Fibroblast of the aortic adventitia (primary cell): Measurements from ENCODE around the gene NRN1L. TPM values are rescaled to one million over a fixed set of nuclear protein-coding genes. Genes with fewer than 3 reads are reported as not detected.
A peak's percentile ranks its signal among the peaks of the same experiment; 100 is the strongest.

Experiments used
- DNase-seq: peaks from one replicate; pipeline ENCODE4 v3.0.0-alpha.2; 2010; ENCODE audit warnings: low read depth
- H3K4me3 ChIP-seq: 2 replicates; pipeline ENCODE4 v1.5.1; 2011; ENCODE audit warnings: low read depth, mild to moderate bottlenecking, control low read depth, low read length, moderate library complexity
- total RNA-seq: library from RNA; depleted of rRNA; stranded (reverse); fragments of >200 nt; gene quantifications from 2 replicates; pipeline ENCODE4 v1.2.3, GENCODE V29; 2012; ENCODE audit warnings: low replicate concordance
- TF ChIP-seq, protein P1 (sequence below): IDR thresholded peaks from 2 replicates; pipeline ENCODE4 v1.5.1; 2011; ENCODE audit warnings: mild to moderate bottlenecking, low read length, control low read depth, inconsistent platforms; ENCODE audit not compliant: insufficient read depth

Gene NRN1L
- total RNA-seq, 1 donor, result not detected

DNA sequence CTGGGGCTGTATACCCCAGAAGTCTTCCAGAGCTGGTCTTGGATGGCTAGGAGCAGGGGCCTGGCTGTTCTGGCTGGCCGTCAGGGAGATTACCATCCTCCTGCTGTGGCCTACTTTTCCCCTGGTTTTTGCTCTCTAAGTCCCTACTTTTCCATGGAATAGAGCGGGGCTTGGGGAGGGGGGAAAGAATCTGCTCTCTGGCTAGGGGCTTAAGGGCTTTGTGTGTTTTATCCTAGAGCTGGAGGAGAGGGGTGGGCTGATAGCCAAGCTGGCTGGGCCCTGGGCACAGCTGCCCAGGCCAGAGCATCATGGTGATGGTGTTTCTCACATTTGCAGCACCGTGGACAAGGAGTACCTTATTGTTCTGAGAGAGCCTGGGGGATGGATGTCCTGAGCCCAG lies 3.6 kb downstream of the NRN1L start:
- no peak for DNase-seq
- no peak overlapping the region for H3K4me3 ChIP-seq
- TF ChIP-seq, protein P1, sequence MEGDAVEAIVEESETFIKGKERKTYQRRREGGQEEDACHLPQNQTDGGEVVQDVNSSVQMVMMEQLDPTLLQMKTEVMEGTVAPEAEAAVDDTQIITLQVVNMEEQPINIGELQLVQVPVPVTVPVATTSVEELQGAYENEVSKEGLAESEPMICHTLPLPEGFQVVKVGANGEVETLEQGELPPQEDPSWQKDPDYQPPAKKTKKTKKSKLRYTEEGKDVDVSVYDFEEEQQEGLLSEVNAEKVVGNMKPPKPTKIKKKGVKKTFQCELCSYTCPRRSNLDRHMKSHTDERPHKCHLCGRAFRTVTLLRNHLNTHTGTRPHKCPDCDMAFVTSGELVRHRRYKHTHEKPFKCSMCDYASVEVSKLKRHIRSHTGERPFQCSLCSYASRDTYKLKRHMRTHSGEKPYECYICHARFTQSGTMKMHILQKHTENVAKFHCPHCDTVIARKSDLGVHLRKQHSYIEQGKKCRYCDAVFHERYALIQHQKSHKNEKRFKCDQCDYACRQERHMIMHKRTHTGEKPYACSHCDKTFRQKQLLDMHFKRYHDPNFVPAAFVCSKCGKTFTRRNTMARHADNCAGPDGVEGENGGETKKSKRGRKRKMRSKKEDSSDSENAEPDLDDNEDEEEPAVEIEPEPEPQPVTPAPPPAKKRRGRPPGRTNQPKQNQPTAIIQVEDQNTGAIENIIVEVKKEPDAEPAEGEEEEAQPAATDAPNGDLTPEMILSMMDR, result no peak

DNA sequence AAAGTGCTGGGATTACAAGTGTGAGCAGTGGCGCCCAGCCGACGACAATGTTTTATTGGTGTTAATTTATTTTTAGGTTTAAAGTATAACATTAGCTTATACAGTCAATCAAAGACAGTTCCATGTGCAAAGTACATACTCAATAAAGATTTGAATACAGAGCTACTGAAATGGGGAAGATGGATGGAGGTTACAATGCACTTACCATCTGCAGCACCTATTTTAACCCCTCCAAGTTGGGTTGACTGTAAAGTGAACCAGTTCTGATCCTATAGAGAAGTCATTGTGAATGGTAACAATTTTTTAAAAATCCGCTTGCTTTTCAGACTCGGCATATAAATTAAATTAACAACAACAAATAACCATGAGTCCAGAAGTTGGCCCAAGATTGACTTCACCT lies 7.7 kb downstream of the NRN1L start:
- TF ChIP-seq, protein P1, result no peak
- no peak for DNase-seq

DNA sequence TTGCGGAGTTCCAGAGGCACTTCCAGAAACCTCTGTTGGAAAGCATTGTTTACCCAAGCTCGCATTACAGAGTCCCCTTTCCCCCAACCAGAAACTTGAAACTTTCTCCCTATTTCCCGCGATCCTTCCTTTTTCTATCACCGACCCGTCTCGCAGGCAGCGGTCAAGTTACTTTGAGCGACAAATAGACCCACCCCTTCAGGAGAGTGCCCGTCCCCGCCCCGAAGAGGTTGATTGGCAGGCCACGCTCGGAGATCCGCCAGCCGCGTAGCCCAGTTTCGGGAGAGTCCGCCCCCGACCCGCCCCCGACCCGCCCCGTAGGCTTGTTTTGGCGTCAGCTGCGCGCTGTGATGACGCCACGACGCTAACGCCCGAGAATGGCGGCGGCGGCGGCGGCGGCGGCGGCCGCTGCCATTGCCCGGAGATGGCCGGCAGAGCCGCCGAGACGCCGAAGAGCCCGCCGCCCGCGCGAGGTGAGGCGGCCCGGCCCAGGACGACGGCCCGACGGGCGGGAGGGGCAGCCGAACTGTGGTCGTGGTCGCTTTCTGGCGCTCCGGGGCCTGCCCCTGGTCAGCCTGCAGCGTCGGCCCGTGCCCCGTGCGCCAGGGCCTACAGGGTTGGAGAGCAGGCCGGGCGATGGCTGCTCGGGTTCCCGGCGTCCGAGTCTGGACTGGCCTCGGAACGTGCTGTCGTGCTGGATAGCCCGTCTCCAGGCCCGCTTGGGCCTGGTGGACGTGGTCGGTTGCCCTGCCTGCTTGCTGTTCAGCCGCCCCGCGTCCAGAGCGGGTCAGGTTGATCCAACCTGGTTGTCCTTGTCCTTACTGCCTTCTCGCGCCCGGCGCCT lies 8.4 kb downstream of the NRN1L start, which contains the start of gene PSKH1:
TSS of gene PSKH1 (plus strand) at position 356 of the 844 bp plus-strand sequence. CDS start 15,496 bp downstream, outside the sequence.
- TF ChIP-seq, protein P1, result no peak
- peak; percentile 91 for DNase-seq
- H3K4me3 ChIP-seq, result peak within 1 kb of the TSS; percentile 92

More for the DNA sequence above, 7.7 kb downstream of the NRN1L start:
- H3K4me3 ChIP-seq, result peak overlapping the region; percentile 63

DNA sequence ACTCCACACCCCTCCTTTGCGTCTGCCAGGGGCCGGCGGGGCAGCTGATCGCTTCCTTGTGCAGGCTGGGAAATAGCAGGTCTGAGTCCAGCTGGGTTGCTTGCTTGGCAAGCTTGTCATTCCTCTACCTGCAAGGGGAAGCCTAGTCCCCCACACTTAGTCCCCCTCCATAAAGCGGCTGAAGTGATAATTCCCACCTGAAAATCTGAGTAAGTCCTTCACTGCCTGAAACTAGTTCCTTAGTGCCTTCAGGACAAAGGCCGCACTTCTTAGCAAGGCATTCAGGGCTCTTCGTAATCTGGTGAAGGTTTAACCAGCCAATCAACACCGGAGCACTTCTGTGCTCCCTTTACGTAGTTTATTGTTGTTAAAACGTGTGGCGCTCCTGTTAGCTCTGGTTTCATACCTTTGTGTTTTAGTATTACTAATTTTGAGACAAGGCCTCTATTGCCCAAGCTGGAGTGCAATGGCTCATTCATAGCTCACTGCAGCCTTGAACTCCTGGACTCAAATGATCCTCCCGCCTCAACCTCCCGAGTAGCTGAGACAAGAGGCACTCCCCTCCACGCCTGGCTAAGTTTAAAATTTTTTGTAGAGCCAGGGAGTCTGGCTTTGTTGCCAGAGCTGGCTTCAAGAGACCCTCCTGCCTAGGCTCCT lies 9.2 kb downstream of the NRN1L start:
- DNase-seq, result peak; percentile 27
- TF ChIP-seq, protein P1, result no peak
- H3K4me3 ChIP-seq, result peak overlapping the region; percentile 92

DNA sequence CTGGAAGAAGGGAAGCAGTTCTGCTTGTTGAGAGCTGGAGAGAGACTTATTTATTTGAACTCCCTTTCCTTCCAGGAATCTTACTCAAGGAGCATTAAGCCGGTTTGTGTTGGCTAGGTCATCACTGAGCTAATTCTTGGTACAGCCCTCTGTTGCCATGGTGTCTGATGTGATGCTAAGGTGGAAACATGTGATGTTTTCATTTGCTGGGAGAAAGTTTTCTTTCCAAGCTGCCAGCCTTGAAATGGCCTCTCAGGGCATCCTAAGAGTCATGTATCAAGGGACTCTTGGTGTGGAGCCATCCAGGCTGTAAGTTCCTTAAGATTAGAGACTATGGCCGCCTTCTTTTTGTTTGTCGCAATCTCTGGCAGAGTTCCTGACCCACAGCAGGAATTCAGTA lies 12.5 kb downstream of the NRN1L start:
- peak; percentile 82 for DNase-seq
- TF ChIP-seq, protein P1, result no peak

DNA sequence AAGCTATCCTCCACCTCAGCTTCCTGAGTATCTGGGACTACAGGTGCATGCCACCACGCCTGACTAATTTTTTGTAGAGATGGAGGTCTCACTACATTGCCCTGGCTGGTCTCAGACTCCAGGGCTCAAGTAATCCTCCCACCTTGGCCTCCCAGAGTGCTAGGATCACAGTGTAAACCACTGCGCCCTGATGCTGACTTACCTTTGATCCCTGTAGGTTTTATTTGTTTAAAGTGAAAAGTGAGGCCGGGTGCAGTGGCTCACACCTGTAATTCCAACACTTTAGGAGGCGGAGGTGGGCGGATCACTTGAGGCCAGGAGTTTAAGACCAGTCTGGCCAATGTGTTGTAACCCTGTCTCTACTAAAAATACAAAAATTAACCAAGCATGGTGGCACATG lies 17.0 kb downstream of the NRN1L start:
- no peak for DNase-seq
- TF ChIP-seq, protein P1, result no peak

More for the DNA sequence above, 12.5 kb downstream of the NRN1L start:
- no peak overlapping the region for H3K4me3 ChIP-seq

More for the DNA sequence above, 17.0 kb downstream of the NRN1L start:
- H3K4me3 ChIP-seq, result no peak overlapping the region
